GM23338 (cell line): ENCODE results near the gene ALOX12.

Experiments used
- EZH2 ChIP-seq: fragments of 200-600 bp; sonication (generic); IDR thresholded peaks from one replicate; pipeline ENCODE4 v1.8.0; 2017; ENCODE audit warnings: antibody characterized with exemption, mild to moderate bottlenecking, low read depth; ENCODE audit not compliant: unreplicated experiment
- EZH2phosphoT487 ChIP-seq: fragments of 200-600 bp; sonication (generic); IDR thresholded peaks from one replicate; pipeline ENCODE4 v1.8.1; 2018; ENCODE audit warnings: antibody characterized with exemption; ENCODE audit not compliant: unreplicated experiment
- NANOG ChIP-seq: IDR thresholded peaks from 2 replicates; pipeline ENCODE4 v1.6.1; 2016; ENCODE audit warnings: antibody characterized with exemption, borderline replicate concordance
- POLR2AphosphoS5 ChIP-seq: IDR thresholded peaks from 2 replicates; pipeline ENCODE4 v1.6.1; 2016; ENCODE audit warnings: antibody characterized with exemption, low read depth
- STAT1 ChIP-seq: IDR thresholded peaks from one replicate; pipeline ENCODE4 v1.6.1; 2016; ENCODE audit warnings: antibody characterized with exemption; ENCODE audit not compliant: unreplicated experiment
- ZNF114 ChIP-seq: fragments of 250-450 bp; sonication (Bioruptor Pico); IDR thresholded peaks from 2 replicates; pipeline ENCODE4 v1.5.0; 2020; ENCODE audit warnings: mild to moderate bottlenecking, moderate library complexity
- ZNF331 ChIP-seq: fragments of 250-450 bp; sonication (Bioruptor Pico); IDR thresholded peaks from 2 replicates; pipeline ENCODE4 v1.5.0; 2020; ENCODE audit warnings: low read depth, mild to moderate bottlenecking, moderate library complexity
- TF ChIP-seq, protein P1 (sequence below), 2 experiments: fragments of 200-600 bp in 1 of 2; sonication (generic) in 1 of 2; conservative IDR thresholded peaks; 2 replicates each; pipeline versions ENCODE4 v1.5.1 to v1.6.1; 2016 to 2017; ENCODE audit warnings: antibody characterized with exemption in 2 of 2, low read depth in 2 of 2, mild to moderate bottlenecking in 2 of 2, moderate library complexity in 1 of 2
- TF ChIP-seq, protein P2 (sequence below): IDR thresholded peaks from 2 replicates; pipeline ENCODE4 v1.6.1; 2016; ENCODE audit warnings: antibody characterized with exemption
- TF ChIP-seq, protein P3 (sequence below): IDR thresholded peaks from one replicate; pipeline ENCODE4 v1.6.1; 2018; ENCODE audit warnings: antibody characterized with exemption; ENCODE audit not compliant: unreplicated experiment

DNA sequence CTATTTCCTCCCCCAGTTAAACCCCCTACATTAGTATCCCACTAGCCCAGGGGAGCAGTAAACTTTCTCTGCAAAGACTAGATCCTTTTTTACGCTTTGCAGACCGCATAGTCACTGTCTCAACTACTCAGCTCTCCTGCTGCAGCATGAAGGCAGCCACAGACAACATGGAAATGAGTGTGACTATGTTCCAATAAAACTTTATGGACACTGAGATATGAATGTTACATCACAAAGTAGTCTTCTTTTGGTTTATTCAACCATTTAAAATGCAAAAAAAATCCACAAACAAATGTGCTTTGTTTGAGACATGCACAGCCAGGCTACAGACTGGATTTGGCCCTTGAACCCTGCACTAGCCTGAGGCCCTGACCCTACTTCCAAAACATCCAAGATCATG, 14.7 kb downstream of the ALOX12 start:
- TF ChIP-seq EZH2: no peak
- TF ChIP-seq, protein P1, sequence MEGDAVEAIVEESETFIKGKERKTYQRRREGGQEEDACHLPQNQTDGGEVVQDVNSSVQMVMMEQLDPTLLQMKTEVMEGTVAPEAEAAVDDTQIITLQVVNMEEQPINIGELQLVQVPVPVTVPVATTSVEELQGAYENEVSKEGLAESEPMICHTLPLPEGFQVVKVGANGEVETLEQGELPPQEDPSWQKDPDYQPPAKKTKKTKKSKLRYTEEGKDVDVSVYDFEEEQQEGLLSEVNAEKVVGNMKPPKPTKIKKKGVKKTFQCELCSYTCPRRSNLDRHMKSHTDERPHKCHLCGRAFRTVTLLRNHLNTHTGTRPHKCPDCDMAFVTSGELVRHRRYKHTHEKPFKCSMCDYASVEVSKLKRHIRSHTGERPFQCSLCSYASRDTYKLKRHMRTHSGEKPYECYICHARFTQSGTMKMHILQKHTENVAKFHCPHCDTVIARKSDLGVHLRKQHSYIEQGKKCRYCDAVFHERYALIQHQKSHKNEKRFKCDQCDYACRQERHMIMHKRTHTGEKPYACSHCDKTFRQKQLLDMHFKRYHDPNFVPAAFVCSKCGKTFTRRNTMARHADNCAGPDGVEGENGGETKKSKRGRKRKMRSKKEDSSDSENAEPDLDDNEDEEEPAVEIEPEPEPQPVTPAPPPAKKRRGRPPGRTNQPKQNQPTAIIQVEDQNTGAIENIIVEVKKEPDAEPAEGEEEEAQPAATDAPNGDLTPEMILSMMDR (conservative IDR thresholded peaks at IDR 0.05; ENCODE audit: low read depth in 2 of 2): no peak
- TF ChIP-seq, protein P2, sequence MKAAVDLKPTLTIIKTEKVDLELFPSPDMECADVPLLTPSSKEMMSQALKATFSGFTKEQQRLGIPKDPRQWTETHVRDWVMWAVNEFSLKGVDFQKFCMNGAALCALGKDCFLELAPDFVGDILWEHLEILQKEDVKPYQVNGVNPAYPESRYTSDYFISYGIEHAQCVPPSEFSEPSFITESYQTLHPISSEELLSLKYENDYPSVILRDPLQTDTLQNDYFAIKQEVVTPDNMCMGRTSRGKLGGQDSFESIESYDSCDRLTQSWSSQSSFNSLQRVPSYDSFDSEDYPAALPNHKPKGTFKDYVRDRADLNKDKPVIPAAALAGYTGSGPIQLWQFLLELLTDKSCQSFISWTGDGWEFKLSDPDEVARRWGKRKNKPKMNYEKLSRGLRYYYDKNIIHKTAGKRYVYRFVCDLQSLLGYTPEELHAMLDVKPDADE: no peak
- TF ChIP-seq ZNF331 (CRISPR knock-in tag): no peak
- TF ChIP-seq POLR2AphosphoS5: no peak
- TF ChIP-seq, protein P3, sequence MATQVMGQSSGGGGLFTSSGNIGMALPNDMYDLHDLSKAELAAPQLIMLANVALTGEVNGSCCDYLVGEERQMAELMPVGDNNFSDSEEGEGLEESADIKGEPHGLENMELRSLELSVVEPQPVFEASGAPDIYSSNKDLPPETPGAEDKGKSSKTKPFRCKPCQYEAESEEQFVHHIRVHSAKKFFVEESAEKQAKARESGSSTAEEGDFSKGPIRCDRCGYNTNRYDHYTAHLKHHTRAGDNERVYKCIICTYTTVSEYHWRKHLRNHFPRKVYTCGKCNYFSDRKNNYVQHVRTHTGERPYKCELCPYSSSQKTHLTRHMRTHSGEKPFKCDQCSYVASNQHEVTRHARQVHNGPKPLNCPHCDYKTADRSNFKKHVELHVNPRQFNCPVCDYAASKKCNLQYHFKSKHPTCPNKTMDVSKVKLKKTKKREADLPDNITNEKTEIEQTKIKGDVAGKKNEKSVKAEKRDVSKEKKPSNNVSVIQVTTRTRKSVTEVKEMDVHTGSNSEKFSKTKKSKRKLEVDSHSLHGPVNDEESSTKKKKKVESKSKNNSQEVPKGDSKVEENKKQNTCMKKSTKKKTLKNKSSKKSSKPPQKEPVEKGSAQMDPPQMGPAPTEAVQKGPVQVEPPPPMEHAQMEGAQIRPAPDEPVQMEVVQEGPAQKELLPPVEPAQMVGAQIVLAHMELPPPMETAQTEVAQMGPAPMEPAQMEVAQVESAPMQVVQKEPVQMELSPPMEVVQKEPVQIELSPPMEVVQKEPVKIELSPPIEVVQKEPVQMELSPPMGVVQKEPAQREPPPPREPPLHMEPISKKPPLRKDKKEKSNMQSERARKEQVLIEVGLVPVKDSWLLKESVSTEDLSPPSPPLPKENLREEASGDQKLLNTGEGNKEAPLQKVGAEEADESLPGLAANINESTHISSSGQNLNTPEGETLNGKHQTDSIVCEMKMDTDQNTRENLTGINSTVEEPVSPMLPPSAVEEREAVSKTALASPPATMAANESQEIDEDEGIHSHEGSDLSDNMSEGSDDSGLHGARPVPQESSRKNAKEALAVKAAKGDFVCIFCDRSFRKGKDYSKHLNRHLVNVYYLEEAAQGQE: no peak
- no peak for TF ChIP-seq ZNF114 (CRISPR knock-in tag)
- TF ChIP-seq EZH2phosphoT487: no peak
- no peak for TF ChIP-seq NANOG
- no peak for TF ChIP-seq STAT1
